Measurements from ENCODE around the gene DLG2.

DLG2 gene

DNA sequence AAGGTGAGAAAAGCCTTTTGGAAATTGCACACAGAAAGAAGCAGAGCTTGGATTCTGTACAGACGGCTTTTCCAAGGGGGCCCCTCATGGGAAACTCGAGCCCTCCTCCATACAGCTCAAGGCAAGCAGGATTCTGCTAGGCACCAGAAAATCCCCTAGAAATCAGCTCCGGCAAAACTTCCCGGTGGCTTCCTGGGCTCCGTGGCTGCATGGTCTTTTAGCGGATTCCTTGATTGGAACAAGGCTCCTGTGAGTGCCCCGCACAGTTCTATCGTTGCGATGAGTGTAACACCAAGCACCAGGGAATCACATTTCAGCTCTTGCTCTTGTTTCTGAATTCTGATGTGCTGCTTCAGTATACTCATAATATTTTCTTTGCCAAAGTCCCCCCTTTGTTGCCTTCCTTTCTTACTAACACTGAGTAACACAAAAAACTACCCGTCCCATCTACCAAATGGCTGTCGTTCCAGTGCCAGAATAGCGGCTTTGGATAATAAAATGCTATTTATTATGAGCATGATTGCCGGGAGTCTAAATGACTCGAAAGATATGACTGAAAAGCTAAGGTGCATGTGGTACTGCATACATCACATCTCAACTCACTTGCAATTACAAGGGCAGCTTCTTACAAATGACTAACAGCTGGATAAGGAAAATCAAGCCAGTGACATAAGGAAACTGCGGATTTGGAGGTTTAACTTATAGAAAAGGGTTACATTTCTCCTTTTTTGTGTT is 494.1 kb downstream of the DLG2 start:
- Histone ChIP-seq H4K20me1 (ENCODE audit: control insufficient read depth, insufficient read depth, low read depth, low read length) (no peaks in the 10 kb centered on the region), H3K9me3 (ENCODE audit: control insufficient read depth, insufficient read depth, low read length) (no peaks in the 10 kb centered on the region), H3K4me1 (ENCODE audit: control insufficient read depth, low read length) (no peaks in the 10 kb centered on the region), H3K9me2 (replicated peaks; ENCODE audit: control insufficient read depth, low read length) (no peaks in the 10 kb centered on the region), H3K27me3 (ENCODE audit: control insufficient read depth, low read length) (no peaks in the 10 kb centered on the region), H3K4me2 (ENCODE audit: low read length) (no peak overlapping the region), H3K36me3 (ENCODE audit: control insufficient read depth, low read length) (no peaks in the 10 kb centered on the region), H3K27ac (ENCODE audit: low read depth, low read length) (no peak overlapping the region), H3K4me3 (ENCODE audit: low read length) (no peak overlapping the region), H3K79me2 (ENCODE audit: control insufficient read depth, low read length) (no peaks in the 10 kb centered on the region), H3F3A (ENCODE audit: control insufficient read depth, insufficient read depth) (no peaks in the 10 kb centered on the region)
- TF ChIP-seq EZH2phosphoT487 (IDR thresholded peaks at IDR 0.05; ENCODE audit: borderline replicate concordance, low read length) = no peak
- no peak for TF ChIP-seq CTCF (IDR thresholded peaks at IDR 0.05; ENCODE audit: low read depth, low read length, poor library complexity, severe bottlenecking)

DNA sequence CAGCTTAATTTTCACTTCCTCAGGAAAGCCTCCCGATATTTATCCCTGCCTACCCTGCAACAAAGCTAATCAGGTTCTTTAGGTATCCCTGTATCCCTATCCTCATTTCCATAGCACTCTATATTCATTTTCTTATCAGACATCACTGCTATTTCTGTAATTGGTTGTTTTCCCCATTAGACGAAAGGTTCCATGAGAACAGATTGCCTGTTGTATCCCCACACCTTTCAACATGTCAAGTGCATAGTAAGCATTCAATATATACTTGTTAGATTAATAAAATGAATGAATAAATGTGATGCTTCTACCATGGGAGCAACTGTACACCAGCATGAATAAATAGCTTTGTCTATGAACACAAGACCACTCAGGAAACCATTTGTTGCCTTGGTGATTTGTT is 499.8 kb downstream of the DLG2 start:
- no peak overlapping the region for H3K4me2 ChIP-seq (ENCODE audit: low read length)
- no peaks in the 10 kb centered on the region for H3K9me3 ChIP-seq (ENCODE audit: control insufficient read depth, insufficient read depth, low read length)
- H3K4me1 ChIP-seq (ENCODE audit: control insufficient read depth, low read length) = peaks cover 23% of the 10 kb centered on the region
- H3K79me2 ChIP-seq (ENCODE audit: control insufficient read depth, low read length) = no peaks in the 10 kb centered on the region
- no peak overlapping the region for H3K27ac ChIP-seq (ENCODE audit: low read depth, low read length)
- H3K27me3 ChIP-seq (ENCODE audit: control insufficient read depth, low read length) = no peaks in the 10 kb centered on the region
- no peaks in the 10 kb centered on the region for H3K9me2 ChIP-seq (replicated peaks; ENCODE audit: control insufficient read depth, low read length)
- no peak overlapping the region for H3K4me3 ChIP-seq (ENCODE audit: low read length)
- H3F3A ChIP-seq (ENCODE audit: control insufficient read depth, insufficient read depth) = no peaks in the 10 kb centered on the region
- no peaks in the 10 kb centered on the region for H4K20me1 ChIP-seq (ENCODE audit: control insufficient read depth, insufficient read depth, low read depth, low read length)
- TF ChIP-seq CTCF (IDR thresholded peaks at IDR 0.05; ENCODE audit: low read depth, low read length, poor library complexity, severe bottlenecking) (no peak), EZH2phosphoT487 (IDR thresholded peaks at IDR 0.05; ENCODE audit: borderline replicate concordance, low read length) (no peak)
- no peaks in the 10 kb centered on the region for H3K36me3 ChIP-seq (ENCODE audit: control insufficient read depth, low read length)

GRCh38 chr11:85123752-85124231 is 503.4 kb downstream of the DLG2 start:
- H3K4me1 ChIP-seq (ENCODE audit: control insufficient read depth, low read length) = peaks cover 23% of the 10 kb centered on the region

More at GRCh38 chr11:85123752-85124231, 503.4 kb downstream of the DLG2 start:
- no peaks in the 10 kb centered on the region for H3F3A ChIP-seq (ENCODE audit: control insufficient read depth, insufficient read depth)
- peak overlapping the region; percentile 36 for H3K4me3 ChIP-seq (ENCODE audit: low read length)
- no peaks in the 10 kb centered on the region for H3K9me2 ChIP-seq (replicated peaks; ENCODE audit: control insufficient read depth, low read length)
- H4K20me1 ChIP-seq (ENCODE audit: control insufficient read depth, insufficient read depth, low read depth, low read length) = no peaks in the 10 kb centered on the region
- no peaks in the 10 kb centered on the region for H3K79me2 ChIP-seq (ENCODE audit: control insufficient read depth, low read length)
- TF ChIP-seq EZH2phosphoT487 (IDR thresholded peaks at IDR 0.05; ENCODE audit: borderline replicate concordance, low read length) = no peak
- TF ChIP-seq CTCF (IDR thresholded peaks at IDR 0.05; ENCODE audit: low read depth, low read length, poor library complexity, severe bottlenecking) = no peak
- peak overlapping the region; percentile 57 for H3K4me2 ChIP-seq (ENCODE audit: low read length)
- H3K27ac ChIP-seq (ENCODE audit: low read depth, low read length) = peak overlapping the region; percentile 37
- H3K36me3 ChIP-seq (ENCODE audit: control insufficient read depth, low read length) = no peaks in the 10 kb centered on the region
- no peaks in the 10 kb centered on the region for H3K9me3 ChIP-seq (ENCODE audit: control insufficient read depth, insufficient read depth, low read length)
- no peaks in the 10 kb centered on the region for H3K27me3 ChIP-seq (ENCODE audit: control insufficient read depth, low read length)

Data from DOHH2 (cell line).